ENCODE measurements around the gene SMARCD1.
"Not testable (repeated sequence)": the region's sequence is repeated elsewhere in the genome, so short reads cannot be mapped to it uniquely, and the experiment has no call there.

The SMARCD1 gene

GRCh38 chr12:50077099-50077498 lies 8.0 kb upstream of the SMARCD1 start:
- no peak for DNase-seq (ENCODE audit: low read depth)

- no peak for DNase-seq (ENCODE audit: low read depth)
Measured at GRCh38 chr12:50078281-50078680, 6.9 kb upstream of the SMARCD1 start.

- no peak for DNase-seq (ENCODE audit: low read depth)
Measured at GRCh38 chr12:50079771-50080170, 5.4 kb upstream of the SMARCD1 start.

GRCh38 chr12:50081096-50081808 lies 3.9 kb upstream of the SMARCD1 start:
- DNase-seq (ENCODE audit: low read depth): no peak

GRCh38 chr12:50082644-50083043 lies 2.5 kb upstream of the SMARCD1 start:
- DNase-seq (ENCODE audit: low read depth): no peak

GRCh38 chr12:50083301-50083700 lies 1.8 kb upstream of the SMARCD1 start:
- DNase-seq (ENCODE audit: low read depth): no peak

GRCh38 chr12:50084409-50084774 lies 750 bp upstream of the SMARCD1 start:
- DNase-seq (ENCODE audit: low read depth): not testable (repeated sequence)

GRCh38 chr12:50085615-50086072 lies 502 bp downstream of the SMARCD1 start:
- no peak for DNase-seq (ENCODE audit: low read depth)

- DNase-seq (ENCODE audit: low read depth): no peak
Measured at GRCh38 chr12:50086148-50086547, 1.0 kb downstream of the SMARCD1 start.

- no peak for DNase-seq (ENCODE audit: low read depth)
Measured at GRCh38 chr12:50087151-50087550, 2.0 kb downstream of the SMARCD1 start.

GRCh38 chr12:50087995-50088394 lies 2.9 kb downstream of the SMARCD1 start:
- DNase-seq (ENCODE audit: low read depth): no peak

GRCh38 chr12:50088577-50089335 lies 3.6 kb downstream of the SMARCD1 start:
- DNase-seq (ENCODE audit: low read depth): no peak

- DNase-seq (ENCODE audit: low read depth): no peak
Measured at GRCh38 chr12:50089730-50090129, 4.6 kb downstream of the SMARCD1 start.

- DNase-seq (ENCODE audit: low read depth): no peak
Measured at GRCh38 chr12:50090391-50090790, 5.2 kb downstream of the SMARCD1 start.

- DNase-seq (ENCODE audit: low read depth): no peak
Measured at GRCh38 chr12:50097952-50098351, 12.8 kb downstream of the SMARCD1 start.

- DNase-seq (ENCODE audit: low read depth): no peak
Measured at GRCh38 chr12:50099302-50100008, 14.3 kb downstream of the SMARCD1 start.

- no peak for DNase-seq (ENCODE audit: low read depth)
Measured at GRCh38 chr12:50100561-50100960, 15.4 kb downstream of the SMARCD1 start.

- no peak for DNase-seq (ENCODE audit: low read depth)
Measured at GRCh38 chr12:50101663-50102062, 16.5 kb downstream of the SMARCD1 start.

GRCh38 chr12:50102131-50102531 lies 17.0 kb downstream of the SMARCD1 start:
- DNase-seq (ENCODE audit: low read depth): no peak

- DNase-seq (ENCODE audit: low read depth): no peak
Measured at GRCh38 chr12:50102646-50103309, 17.6 kb downstream of the SMARCD1 start.

- DNase-seq (ENCODE audit: low read depth): no peak
Measured at GRCh38 chr12:50103351-50103750, 18.2 kb downstream of the SMARCD1 start.

- DNase-seq (ENCODE audit: low read depth): no peak
Measured at GRCh38 chr12:50103767-50104321, 18.7 kb downstream of the SMARCD1 start, which contains the start of gene GPD1. GPD1 (plus strand) TSS chr12:50104008; CDS start chr12:50104051, 43 bp downstream.

All from GM04503 (cell line).